Upper lobe of left lung (tissue), 4 donors: ENCODE data around the gene HES7.

ENCODE experiments used
- EP300 ChIP-seq, 4 donors: sonication (generic); formaldehyde crosslinking; IDR thresholded peaks; one replicate each; pipeline ENCODE4 v1.5.1; 2017; ENCODE audit warnings: antibody characterized with exemption in 4 of 4, control low read depth in 2 of 4
- POLR2A ChIP-seq, 4 donors: fragments of 450-650 bp; IDR thresholded peaks; one replicate each; pipeline ENCODE4 v1.5.1; 2016 to 2017; ENCODE audit warnings: antibody characterized with exemption in 4 of 4, mild to moderate bottlenecking in 2 of 4
- POLR2AphosphoS5 ChIP-seq, 2 donors: sonication (generic); formaldehyde crosslinking; IDR thresholded peaks; one replicate each; pipeline ENCODE4 v1.5.1; 2017; ENCODE audit warnings: antibody characterized with exemption in 2 of 2
- TF ChIP-seq, protein P1 (sequence below), 6 experiments: fragments of 450-650 bp in 4 of 6; fragments of 200-600 bp in 2 of 6; sonication (generic) in 2 of 6; IDR thresholded peaks; one replicate each; pipeline ENCODE4 v1.5.1; 2016 to 2019; ENCODE audit warnings: antibody characterized with exemption in 6 of 6

GRCh38 chr17:8155231-8155995 lies 31.5 kb upstream of the HES7 start:
- TF ChIP-seq, protein P1, sequence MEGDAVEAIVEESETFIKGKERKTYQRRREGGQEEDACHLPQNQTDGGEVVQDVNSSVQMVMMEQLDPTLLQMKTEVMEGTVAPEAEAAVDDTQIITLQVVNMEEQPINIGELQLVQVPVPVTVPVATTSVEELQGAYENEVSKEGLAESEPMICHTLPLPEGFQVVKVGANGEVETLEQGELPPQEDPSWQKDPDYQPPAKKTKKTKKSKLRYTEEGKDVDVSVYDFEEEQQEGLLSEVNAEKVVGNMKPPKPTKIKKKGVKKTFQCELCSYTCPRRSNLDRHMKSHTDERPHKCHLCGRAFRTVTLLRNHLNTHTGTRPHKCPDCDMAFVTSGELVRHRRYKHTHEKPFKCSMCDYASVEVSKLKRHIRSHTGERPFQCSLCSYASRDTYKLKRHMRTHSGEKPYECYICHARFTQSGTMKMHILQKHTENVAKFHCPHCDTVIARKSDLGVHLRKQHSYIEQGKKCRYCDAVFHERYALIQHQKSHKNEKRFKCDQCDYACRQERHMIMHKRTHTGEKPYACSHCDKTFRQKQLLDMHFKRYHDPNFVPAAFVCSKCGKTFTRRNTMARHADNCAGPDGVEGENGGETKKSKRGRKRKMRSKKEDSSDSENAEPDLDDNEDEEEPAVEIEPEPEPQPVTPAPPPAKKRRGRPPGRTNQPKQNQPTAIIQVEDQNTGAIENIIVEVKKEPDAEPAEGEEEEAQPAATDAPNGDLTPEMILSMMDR (IDR thresholded peaks at IDR 0.05), result peak in 1 of 6 experiments; percentile 6
- peak in 2 of 4 donors; percentile 33 to 62 for TF ChIP-seq POLR2A (IDR thresholded peaks at IDR 0.05)
- peak in 1 of 2 donors; percentile 13 for TF ChIP-seq POLR2AphosphoS5 (IDR thresholded peaks at IDR 0.05)
- TF ChIP-seq EP300 (IDR thresholded peaks at IDR 0.05), result no peak
